Mesendoderm (in vitro differentiated cells): ENCODE data around the gene CCL4.
"Not testable (repeated sequence)": the region's sequence is repeated elsewhere in the genome, so short reads cannot be mapped to it uniquely, and the experiment has no call there.

Source experiments
- DNase-seq: peaks from one replicate; pipeline ENCODE4 v3.0.0; 2013
- H2AK5ac ChIP-seq: 2 replicates; pipeline ENCODE4 v1.6.1; 2013; ENCODE audit warnings: low read length, inconsistent platforms
- H2BK120ac ChIP-seq: 2 replicates; pipeline ENCODE4 v1.6.1; 2013; ENCODE audit warnings: low read depth, mild to moderate bottlenecking, low read length, moderate library complexity, mixed read lengths
- H2BK15ac ChIP-seq: replicated peaks from 2 replicates; pipeline ENCODE4 v1.6.1; 2013; ENCODE audit warnings: low read depth, mild to moderate bottlenecking, moderate library complexity
- H2BK5ac ChIP-seq: 2 replicates; pipeline ENCODE4 v1.6.1; 2013; ENCODE audit warnings: low read length, inconsistent platforms
- H3K18ac ChIP-seq: 2 replicates; pipeline ENCODE4 v1.6.1; 2013; ENCODE audit warnings: mild to moderate bottlenecking, low read length, mixed read lengths
- H3K23ac ChIP-seq: one replicate; pipeline ENCODE4 v1.6.1; 2013; ENCODE audit warnings: low read length
- H3K27ac ChIP-seq: 2 replicates; pipeline ENCODE4 v1.5.1; 2013; ENCODE audit warnings: low read depth, mild to moderate bottlenecking, inconsistent platforms, low read length, moderate library complexity
- H3K27me3 ChIP-seq: 2 replicates; pipeline ENCODE4 v1.6.1; 2013; ENCODE audit warnings: low read length, control low read depth, mild to moderate bottlenecking, inconsistent platforms; ENCODE audit not compliant: insufficient read depth, poor library complexity
- H3K36me3 ChIP-seq: 2 replicates; pipeline ENCODE4 v1.6.1; 2013; ENCODE audit warnings: low read length, inconsistent platforms; ENCODE audit not compliant: control insufficient read depth, insufficient read depth
- H3K4ac ChIP-seq: one replicate; pipeline ENCODE4 v1.6.1; 2013; ENCODE audit warnings: low read depth, mild to moderate bottlenecking, low read length, moderate library complexity
- H3K4me1 ChIP-seq: 2 replicates; pipeline ENCODE4 v1.6.1; 2013; ENCODE audit warnings: low read depth, low read length, inconsistent platforms; ENCODE audit not compliant: control insufficient read depth
- H3K4me2 ChIP-seq: 2 replicates; pipeline ENCODE4 v1.6.1; 2013; ENCODE audit warnings: low read length
- H3K4me3 ChIP-seq: 2 replicates; pipeline ENCODE4 v1.5.1; 2013; ENCODE audit warnings: mild to moderate bottlenecking, low read length
- H3K56ac ChIP-seq: one replicate; pipeline ENCODE4 v1.6.1; 2013; ENCODE audit warnings: low read length
- H3K79me1 ChIP-seq: 2 replicates; pipeline ENCODE4 v1.6.1; 2013; ENCODE audit warnings: low read length, inconsistent platforms
- H3K79me2 ChIP-seq: 2 replicates; pipeline ENCODE4 v1.6.1; 2013; ENCODE audit warnings: mild to moderate bottlenecking, low read length; ENCODE audit not compliant: control insufficient read depth, insufficient read depth
- H3K9ac ChIP-seq: 2 replicates; pipeline ENCODE4 v1.6.1; 2013; ENCODE audit warnings: low read length, inconsistent platforms
- H4K5ac ChIP-seq: one replicate; pipeline ENCODE4 v1.6.1; 2013; ENCODE audit warnings: low read length
- H4K8ac ChIP-seq: one replicate; pipeline ENCODE4 v1.6.1; 2013; ENCODE audit warnings: low read depth, mild to moderate bottlenecking, control low read depth, low read length, moderate library complexity
- WGBS: extraction: QIAGEN DNeasy Blood & Tissue Kit; methylation state at CpG from one replicate; pipeline ENCODE4 v1.1.7; 2013; ENCODE audit warnings: low lambda C conversion rate, missing lambda C conversion rate; ENCODE audit not compliant: insufficient coverage; ENCODE audit errors: extremely low coverage; 5-methylcytosine and 5-hydroxymethylcytosine counted together

CCL4 gene

GRCh38 chr17:36071751-36072150, 31.9 kb upstream of the CCL4 start:
- H3K18ac ChIP-seq, result no peak overlapping the region
- no peak overlapping the region for H3K4me3 ChIP-seq
- no peak overlapping the region for H3K4ac ChIP-seq
- H3K9ac ChIP-seq, result no peak overlapping the region
- no peak for DNase-seq
- H3K4me1 ChIP-seq, result no peaks in the 10 kb centered on the region
- no peak overlapping the region for H3K23ac ChIP-seq
- no peak overlapping the region for H2BK120ac ChIP-seq
- no peak overlapping the region for H3K56ac ChIP-seq
- no peak overlapping the region for H3K4me2 ChIP-seq
- H2AK5ac ChIP-seq, result no peak overlapping the region
- no peaks in the 10 kb centered on the region for H3K27me3 ChIP-seq
- H3K36me3 ChIP-seq, result no peaks in the 10 kb centered on the region
- H4K5ac ChIP-seq, result no peak overlapping the region
- H2BK5ac ChIP-seq, result no peak overlapping the region
- no peaks in the 10 kb centered on the region for H3K79me1 ChIP-seq
- no peaks in the 10 kb centered on the region for H3K79me2 ChIP-seq
- WGBS, result no CpG with 5 or more reads among the region's 2 CpGs
- H4K8ac ChIP-seq, result no peak overlapping the region
- H2BK15ac ChIP-seq, result no peak overlapping the region
- H3K27ac ChIP-seq, result no peak overlapping the region

- Histone ChIP-seq H3K27ac (no peak overlapping the region), H3K9ac (no peak overlapping the region), H2BK5ac (no peak overlapping the region), H4K5ac (no peak overlapping the region), H3K36me3 (no peaks in the 10 kb centered on the region), H3K27me3 (no peaks in the 10 kb centered on the region), H3K79me1 (no peaks in the 10 kb centered on the region), H2AK5ac (no peak overlapping the region), H3K79me2 (no peaks in the 10 kb centered on the region), H3K23ac (no peak overlapping the region), H2BK120ac (no peak overlapping the region), H2BK15ac (no peak overlapping the region), H4K8ac (no peak overlapping the region), H3K18ac (no peak overlapping the region), H3K4ac (no peak overlapping the region), H3K56ac (no peak overlapping the region), H3K4me1 (no peaks in the 10 kb centered on the region), H3K4me2 (no peak overlapping the region), H3K4me3 (no peak overlapping the region)
- no CpG with 5 or more reads among the region's 12 CpGs for WGBS
- peak; percentile 79 for DNase-seq
Observed at GRCh38 chr17:36072431-36073121, 31.1 kb upstream of the CCL4 start.

- no peak overlapping the region for H3K4ac ChIP-seq
- DNase-seq, result no peak
- no peaks in the 10 kb centered on the region for H3K36me3 ChIP-seq
- H3K18ac ChIP-seq, result no peak overlapping the region
- H2BK5ac ChIP-seq, result no peak overlapping the region
- H3K27ac ChIP-seq, result no peak overlapping the region
- no peaks in the 10 kb centered on the region for H3K4me1 ChIP-seq
- no peak overlapping the region for H3K9ac ChIP-seq
- no CpG with 5 or more reads among the region's 1 CpG for WGBS
- H4K5ac ChIP-seq, result no peak overlapping the region
- no peak overlapping the region for H3K4me2 ChIP-seq
- H3K4me3 ChIP-seq, result no peak overlapping the region
- H4K8ac ChIP-seq, result no peak overlapping the region
- no peaks in the 10 kb centered on the region for H3K27me3 ChIP-seq
- no peaks in the 10 kb centered on the region for H3K79me1 ChIP-seq
- H2BK15ac ChIP-seq, result no peak overlapping the region
- no peaks in the 10 kb centered on the region for H3K79me2 ChIP-seq
- H3K56ac ChIP-seq, result no peak overlapping the region
- H2AK5ac ChIP-seq, result no peak overlapping the region
- no peak overlapping the region for H3K23ac ChIP-seq
- no peak overlapping the region for H2BK120ac ChIP-seq
Observed at GRCh38 chr17:36074365-36074764, 29.3 kb upstream of the CCL4 start.

- H3K36me3 ChIP-seq, H3K4me1 ChIP-seq, H3K23ac ChIP-seq, H3K56ac ChIP-seq, H3K9ac ChIP-seq, H3K4me3 ChIP-seq, H3K79me2 ChIP-seq, DNase-seq, H2BK15ac ChIP-seq, H2BK120ac ChIP-seq, H2AK5ac ChIP-seq, H3K18ac ChIP-seq, H3K4me2 ChIP-seq, H3K4ac ChIP-seq, H2BK5ac ChIP-seq, H3K27me3 ChIP-seq, H3K79me1 ChIP-seq, H4K8ac ChIP-seq, H3K27ac ChIP-seq, H4K5ac ChIP-seq: not testable (repeated sequence)
- no CpG with 5 or more reads among the region's 5 CpGs for WGBS
Observed at GRCh38 chr17:36081681-36082471, 21.8 kb upstream of the CCL4 start.

- H3K4ac ChIP-seq, H3K9ac ChIP-seq, H2BK15ac ChIP-seq, H3K79me2 ChIP-seq, H3K56ac ChIP-seq, H3K36me3 ChIP-seq, H3K4me2 ChIP-seq, DNase-seq, H4K5ac ChIP-seq, H3K79me1 ChIP-seq, H2BK5ac ChIP-seq, H3K27ac ChIP-seq, H3K18ac ChIP-seq, H4K8ac ChIP-seq, H3K4me3 ChIP-seq, H3K4me1 ChIP-seq, H2AK5ac ChIP-seq, H2BK120ac ChIP-seq, H3K27me3 ChIP-seq, H3K23ac ChIP-seq: not testable (repeated sequence)
- WGBS, result no CpG with 5 or more reads among the region's 8 CpGs
Observed at GRCh38 chr17:36082482-36083120, 21.0 kb upstream of the CCL4 start.
